Measurements from ENCODE around the gene PLOD2.

PLOD2 gene

GRCh38 chr3:146033950-146034349 lies 127.0 kb downstream of the PLOD2 start:
- DNase-seq: no peak

- DNase-seq: no peak
Measured at GRCh38 chr3:146026547-146026946, 134.4 kb downstream of the PLOD2 start.

DNA sequence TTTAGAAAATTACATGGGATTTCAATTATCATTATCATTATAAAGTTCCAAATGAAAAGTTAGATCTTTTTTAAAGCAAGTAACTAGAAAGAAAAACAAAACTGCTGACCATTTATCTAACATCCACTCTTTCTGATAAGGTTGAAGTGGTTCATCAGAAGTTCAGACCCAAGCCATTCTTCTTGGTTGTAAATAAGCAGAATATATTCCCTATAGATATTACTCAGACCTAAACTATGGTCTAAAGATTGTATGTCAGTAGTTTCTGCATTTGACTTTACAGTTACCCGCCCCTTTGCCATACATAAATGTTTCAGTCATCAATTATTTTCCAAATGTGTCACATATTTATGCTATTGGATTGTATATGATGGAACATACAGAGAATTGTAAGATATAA lies 136.7 kb downstream of the PLOD2 start:
- DNase-seq: no peak

- DNase-seq: no peak
Measured at GRCh38 chr3:146020969-146021368, 140.0 kb downstream of the PLOD2 start.

GRCh38 chr3:146019508-146019907 lies 141.5 kb downstream of the PLOD2 start:
- no peak for DNase-seq
